Sigmoid colon (tissue), 4 donors: ENCODE measurements around the gene IL1R2.

Experiments used
- CTCF ChIP-seq, 4 experiments: fragments of 450-650 bp in 3 of 4; fragments of 200-600 bp in 1 of 4; IDR thresholded peaks; one replicate each; pipeline ENCODE4 v1.5.1; 2016 to 2019; ENCODE audit warnings: antibody characterized with exemption in 4 of 4, mild to moderate bottlenecking in 3 of 4, moderate library complexity in 2 of 4
- POLR2AphosphoS5 ChIP-seq, 4 donors: sonication (generic); formaldehyde crosslinking; IDR thresholded peaks; one replicate each; pipeline ENCODE4 v1.6.1; 2017; ENCODE audit warnings: antibody characterized with exemption in 4 of 4

- TF ChIP-seq POLR2AphosphoS5 (IDR thresholded peaks at IDR 0.05) (no peak), CTCF (IDR thresholded peaks at IDR 0.05) (no peak)
These were observed 38.7 kb downstream of the IL1R2 start for GRCh38 chr2:102030502-102030854.
